ENCODE results near the gene HASPIN. TPM values are rescaled to one million over a fixed set of nuclear protein-coding genes. Genes with fewer than 3 reads are reported as not detected.

HASPIN gene
- total RNA-seq, 4 donors from 2014 or later: 0.20 to 1.3 (median 0.24) TPM

DNA sequence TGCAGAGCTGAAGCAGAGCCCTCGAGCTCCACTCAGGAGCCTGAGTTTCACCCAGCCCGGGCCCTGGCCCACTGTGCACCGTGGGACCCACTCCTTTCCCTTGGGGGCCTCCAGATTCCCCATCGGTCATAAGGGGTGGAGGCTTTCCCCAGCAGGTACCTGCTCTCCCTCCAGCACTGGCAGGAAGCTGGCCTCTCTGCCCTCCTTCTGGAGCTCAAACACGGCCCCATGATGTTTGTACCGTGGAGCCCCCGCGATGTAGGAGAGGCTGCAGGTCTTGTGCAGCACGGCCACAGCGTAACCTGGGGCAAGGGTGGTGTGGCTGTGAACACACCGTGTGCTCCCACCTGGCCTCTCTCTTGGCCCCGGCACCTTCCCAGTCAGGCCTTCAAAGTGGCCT lies 29.9 kb downstream of the HASPIN start:
- TF ChIP-seq, protein P1, sequence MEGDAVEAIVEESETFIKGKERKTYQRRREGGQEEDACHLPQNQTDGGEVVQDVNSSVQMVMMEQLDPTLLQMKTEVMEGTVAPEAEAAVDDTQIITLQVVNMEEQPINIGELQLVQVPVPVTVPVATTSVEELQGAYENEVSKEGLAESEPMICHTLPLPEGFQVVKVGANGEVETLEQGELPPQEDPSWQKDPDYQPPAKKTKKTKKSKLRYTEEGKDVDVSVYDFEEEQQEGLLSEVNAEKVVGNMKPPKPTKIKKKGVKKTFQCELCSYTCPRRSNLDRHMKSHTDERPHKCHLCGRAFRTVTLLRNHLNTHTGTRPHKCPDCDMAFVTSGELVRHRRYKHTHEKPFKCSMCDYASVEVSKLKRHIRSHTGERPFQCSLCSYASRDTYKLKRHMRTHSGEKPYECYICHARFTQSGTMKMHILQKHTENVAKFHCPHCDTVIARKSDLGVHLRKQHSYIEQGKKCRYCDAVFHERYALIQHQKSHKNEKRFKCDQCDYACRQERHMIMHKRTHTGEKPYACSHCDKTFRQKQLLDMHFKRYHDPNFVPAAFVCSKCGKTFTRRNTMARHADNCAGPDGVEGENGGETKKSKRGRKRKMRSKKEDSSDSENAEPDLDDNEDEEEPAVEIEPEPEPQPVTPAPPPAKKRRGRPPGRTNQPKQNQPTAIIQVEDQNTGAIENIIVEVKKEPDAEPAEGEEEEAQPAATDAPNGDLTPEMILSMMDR (IDR thresholded peaks at IDR 0.05 in 4 of 5, conservative IDR thresholded peaks at IDR 0.05 in 1 of 5): no peak
- no peak for TF ChIP-seq POLR2A (IDR thresholded peaks at IDR 0.05)
- H3K27ac ChIP-seq: no peak overlapping the region
- ATAC-seq (no peak), DNase-seq (no peak)
- no peaks in the 10 kb centered on the region for H3K9me3 ChIP-seq
- no peak overlapping the region for H3K4me3 ChIP-seq
- peaks cover 0 to 18% (median 12%) of the 10 kb centered on the region in 3 donors for H3K27me3 ChIP-seq
- H3K36me3 ChIP-seq: no peaks in the 10 kb centered on the region
- in situ Hi-C loops (cut with MboI; ENCODE audit: low sequenced_read_pairs in 4 of 4): no loop called here
- intact Hi-C loops (cut with DNase I; ENCODE audit: low total_unique reads): no loop called here
- H3K4me1 ChIP-seq: no peaks in the 10 kb centered on the region

DNA sequence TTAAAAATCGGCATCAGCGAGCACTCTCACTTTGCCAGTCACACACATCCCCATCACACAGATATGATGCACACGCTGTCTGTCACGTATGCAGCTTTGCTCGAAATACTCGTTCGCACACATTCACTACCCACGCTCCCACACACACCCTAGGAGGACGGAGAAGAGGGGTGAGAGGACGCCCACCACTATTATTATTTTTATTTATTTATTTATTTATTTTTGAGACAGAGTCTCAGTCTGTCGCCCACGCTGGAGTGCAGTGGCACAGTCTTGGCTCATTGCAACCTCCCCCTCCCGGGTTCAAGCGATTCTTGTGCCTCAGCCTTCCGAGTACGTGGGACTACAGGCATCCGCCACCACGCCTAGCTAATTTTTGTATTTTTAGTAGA lies 30.4 kb downstream of the HASPIN start:
- Histone ChIP-seq H3K9me3 (no peaks in the 10 kb centered on the region), H3K4me1 (no peaks in the 10 kb centered on the region), H3K36me3 (no peaks in the 10 kb centered on the region), H3K27me3 (peaks cover 0 to 18% (median 12%) of the 10 kb centered on the region in 3 donors), H3K27ac (no peak overlapping the region), H3K4me3 (no peak overlapping the region)
- in situ Hi-C loops (cut with MboI; ENCODE audit: low sequenced_read_pairs in 4 of 4): no loop called here
- no peak for ATAC-seq
- no peak for DNase-seq
- TF ChIP-seq, protein P1 (IDR thresholded peaks at IDR 0.05 in 4 of 5, conservative IDR thresholded peaks at IDR 0.05 in 1 of 5): no peak
- TF ChIP-seq POLR2A (IDR thresholded peaks at IDR 0.05): no peak
- intact Hi-C loops (cut with DNase I; ENCODE audit: low total_unique reads): no loop called here

DNA sequence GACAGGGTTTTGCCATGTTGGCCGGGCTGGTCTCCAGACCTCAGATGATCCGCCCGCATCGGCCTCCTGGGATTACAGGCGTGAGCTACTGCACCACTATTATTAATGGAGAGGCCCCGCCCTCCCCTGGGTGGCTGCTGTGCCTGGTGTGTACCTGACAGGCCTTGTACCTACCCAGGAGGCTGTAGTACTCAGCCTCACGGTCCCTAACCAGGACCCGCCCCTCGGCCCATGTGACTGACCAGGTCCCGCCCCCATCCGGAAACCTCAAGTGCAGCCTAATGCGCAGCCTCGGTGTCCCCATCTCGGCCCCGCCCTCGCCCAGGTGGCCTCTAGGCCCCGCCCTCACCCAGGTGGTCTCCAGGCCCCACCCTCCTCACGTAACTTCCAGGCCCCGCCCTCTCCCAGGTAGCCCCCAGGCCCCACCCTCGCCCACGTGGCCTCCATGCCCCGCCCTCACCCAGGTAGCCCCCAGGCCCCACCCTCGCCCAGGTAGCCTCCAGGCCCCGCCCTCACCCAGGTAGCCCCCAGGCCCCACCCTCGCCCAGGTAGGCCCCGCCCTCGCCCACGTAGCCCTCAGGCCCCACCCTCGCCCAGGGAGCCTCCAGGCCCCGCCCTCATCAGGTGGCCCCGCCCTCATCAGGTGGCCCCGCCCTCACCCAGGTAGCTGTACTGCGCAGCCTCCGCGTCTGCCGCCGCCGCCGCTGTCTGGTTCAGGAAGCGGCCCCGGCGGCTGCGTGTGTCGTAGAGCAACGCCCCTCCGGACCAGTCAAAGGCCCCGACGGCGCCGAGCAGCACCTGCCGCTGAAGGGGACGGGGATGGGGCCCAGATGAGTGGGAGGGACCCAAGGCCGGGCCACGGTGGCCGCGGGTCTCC lies 31.0 kb downstream of the HASPIN start:
- intact Hi-C loops (cut with DNase I; ENCODE audit: low total_unique reads) (no loop called here), in situ Hi-C loops (cut with MboI; ENCODE audit: low sequenced_read_pairs in 4 of 4) (no loop called here)
- no peaks in the 10 kb centered on the region for H3K9me3 ChIP-seq
- peaks cover 0 to 18% (median 12%) of the 10 kb centered on the region in 3 donors for H3K27me3 ChIP-seq
- TF ChIP-seq, protein P1 (IDR thresholded peaks at IDR 0.05 in 4 of 5, conservative IDR thresholded peaks at IDR 0.05 in 1 of 5): no peak
- TF ChIP-seq POLR2A (IDR thresholded peaks at IDR 0.05): no peak
- ATAC-seq (no peak), DNase-seq (no peak)
- H3K4me3 ChIP-seq: no peak overlapping the region
- H3K36me3 ChIP-seq: no peaks in the 10 kb centered on the region
- no peak overlapping the region for H3K27ac ChIP-seq
- no peaks in the 10 kb centered on the region for H3K4me1 ChIP-seq

DNA sequence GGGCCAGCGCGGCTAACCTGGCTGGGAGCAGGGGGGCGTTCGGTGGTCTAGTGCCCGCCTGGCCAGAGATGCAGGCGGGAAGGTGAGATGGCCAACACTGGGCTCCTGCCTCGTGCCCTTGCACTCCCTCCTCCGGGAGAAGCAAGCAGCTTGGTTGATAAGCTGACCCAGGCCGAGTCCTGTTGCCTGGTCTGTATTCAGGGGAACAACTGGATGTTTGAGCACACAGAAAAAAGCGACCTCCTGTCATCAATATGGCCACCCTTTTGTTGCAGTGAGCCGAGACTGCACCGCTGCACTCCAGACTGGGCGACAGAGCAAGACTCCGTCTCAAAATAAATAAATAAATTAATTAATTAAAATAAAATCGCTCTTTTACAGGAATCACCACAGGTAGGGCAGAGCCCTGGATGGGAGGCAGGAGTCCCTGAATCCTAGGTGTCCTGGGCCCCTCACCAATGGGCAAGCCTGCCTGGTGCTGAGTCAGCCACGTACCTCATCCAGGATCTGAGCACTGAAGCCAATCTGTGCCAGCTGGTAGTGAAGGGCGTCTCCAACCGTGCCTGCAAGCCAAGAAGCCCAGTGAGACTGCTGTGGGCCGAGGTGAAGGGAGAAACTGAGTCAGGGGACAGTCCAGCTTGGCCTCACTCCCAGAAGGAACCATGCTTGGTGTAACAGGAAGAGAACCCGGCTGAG lies 31.8 kb downstream of the HASPIN start:
- DNase-seq (no peak), ATAC-seq (no peak)
- intact Hi-C loops (cut with DNase I; ENCODE audit: low total_unique reads): no loop called here
- in situ Hi-C loops (cut with MboI; ENCODE audit: low sequenced_read_pairs in 4 of 4): no loop called here
- Histone ChIP-seq H3K27me3 (peaks cover 0 to 18% (median 12%) of the 10 kb centered on the region in 3 donors), H3K4me3 (no peak overlapping the region), H3K4me1 (no peaks in the 10 kb centered on the region), H3K36me3 (no peaks in the 10 kb centered on the region), H3K27ac (no peak overlapping the region), H3K9me3 (no peaks in the 10 kb centered on the region)
- TF ChIP-seq, protein P1 (IDR thresholded peaks at IDR 0.05 in 4 of 5, conservative IDR thresholded peaks at IDR 0.05 in 1 of 5): no peak
- TF ChIP-seq POLR2A (IDR thresholded peaks at IDR 0.05): no peak
